HFF-Myc (cell line): ENCODE measurements around the gene PXDC1.
"Not testable (repeated sequence)": the region's sequence is repeated elsewhere in the genome, so short reads cannot be mapped to it uniquely, and the experiment has no call there.

ENCODE experiments used
- DNase-seq: peaks from one replicate; pipeline ENCODE4 v3.0.0-alpha.2; 2011; ENCODE audit warnings: low read depth; ENCODE audit errors: extremely low read depth
- H3K4me3 ChIP-seq: replicated peaks from 2 replicates; pipeline ENCODE4 v1.5.1; 2011; ENCODE audit warnings: low read depth, mild to moderate bottlenecking, control low read depth, low read length
- TF ChIP-seq, protein P1 (sequence below): IDR thresholded peaks from 2 replicates; pipeline ENCODE4 v1.5.1; 2012; ENCODE audit warnings: mild to moderate bottlenecking, low read depth, low read length, control low read depth; ENCODE audit errors: missing control alignments

Gene PXDC1

DNA sequence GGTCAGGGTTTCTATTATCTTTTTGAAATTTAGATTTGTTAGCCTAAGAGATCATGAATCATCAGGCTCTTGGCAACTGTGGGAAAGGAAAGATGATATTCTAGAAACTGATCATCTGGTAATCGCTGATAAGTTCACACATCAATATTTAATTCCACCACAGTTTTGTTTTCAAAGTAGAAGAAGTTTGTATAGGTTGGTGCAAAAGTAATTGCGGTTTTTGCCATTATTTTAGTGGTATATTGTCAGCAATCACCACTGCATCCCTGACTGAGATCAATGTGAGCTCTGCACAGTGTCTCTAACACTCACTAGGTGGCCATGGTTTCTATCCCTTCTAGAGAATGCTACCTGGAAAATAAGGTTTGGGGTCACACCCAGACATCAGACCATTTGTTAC, 17.0 kb upstream of the PXDC1 start:
- no peak overlapping the region for H3K4me3 ChIP-seq
- DNase-seq = no peak
- TF ChIP-seq, protein P1, sequence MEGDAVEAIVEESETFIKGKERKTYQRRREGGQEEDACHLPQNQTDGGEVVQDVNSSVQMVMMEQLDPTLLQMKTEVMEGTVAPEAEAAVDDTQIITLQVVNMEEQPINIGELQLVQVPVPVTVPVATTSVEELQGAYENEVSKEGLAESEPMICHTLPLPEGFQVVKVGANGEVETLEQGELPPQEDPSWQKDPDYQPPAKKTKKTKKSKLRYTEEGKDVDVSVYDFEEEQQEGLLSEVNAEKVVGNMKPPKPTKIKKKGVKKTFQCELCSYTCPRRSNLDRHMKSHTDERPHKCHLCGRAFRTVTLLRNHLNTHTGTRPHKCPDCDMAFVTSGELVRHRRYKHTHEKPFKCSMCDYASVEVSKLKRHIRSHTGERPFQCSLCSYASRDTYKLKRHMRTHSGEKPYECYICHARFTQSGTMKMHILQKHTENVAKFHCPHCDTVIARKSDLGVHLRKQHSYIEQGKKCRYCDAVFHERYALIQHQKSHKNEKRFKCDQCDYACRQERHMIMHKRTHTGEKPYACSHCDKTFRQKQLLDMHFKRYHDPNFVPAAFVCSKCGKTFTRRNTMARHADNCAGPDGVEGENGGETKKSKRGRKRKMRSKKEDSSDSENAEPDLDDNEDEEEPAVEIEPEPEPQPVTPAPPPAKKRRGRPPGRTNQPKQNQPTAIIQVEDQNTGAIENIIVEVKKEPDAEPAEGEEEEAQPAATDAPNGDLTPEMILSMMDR = no peak

DNA sequence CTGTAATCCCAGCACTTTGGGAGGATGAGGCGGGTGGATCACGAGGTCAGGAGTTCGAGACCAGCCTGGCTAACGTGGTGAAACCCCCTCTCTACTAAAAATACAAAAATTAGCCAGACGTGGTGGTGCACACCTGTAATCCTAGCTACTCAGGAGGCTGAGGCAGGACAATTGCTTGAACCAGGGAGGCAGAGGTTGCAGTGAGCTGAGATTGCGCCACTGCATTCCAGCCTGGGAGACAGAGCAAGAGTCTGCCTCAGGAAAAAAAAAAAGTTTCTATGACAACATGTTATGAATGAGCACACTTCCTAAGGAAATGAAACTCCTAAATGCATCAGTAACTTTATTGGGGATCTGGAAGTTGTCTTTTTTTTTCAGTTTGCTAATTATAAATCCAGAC, 16.0 kb upstream of the PXDC1 start:
- DNase-seq, H3K4me3 ChIP-seq: not testable (repeated sequence)

DNA sequence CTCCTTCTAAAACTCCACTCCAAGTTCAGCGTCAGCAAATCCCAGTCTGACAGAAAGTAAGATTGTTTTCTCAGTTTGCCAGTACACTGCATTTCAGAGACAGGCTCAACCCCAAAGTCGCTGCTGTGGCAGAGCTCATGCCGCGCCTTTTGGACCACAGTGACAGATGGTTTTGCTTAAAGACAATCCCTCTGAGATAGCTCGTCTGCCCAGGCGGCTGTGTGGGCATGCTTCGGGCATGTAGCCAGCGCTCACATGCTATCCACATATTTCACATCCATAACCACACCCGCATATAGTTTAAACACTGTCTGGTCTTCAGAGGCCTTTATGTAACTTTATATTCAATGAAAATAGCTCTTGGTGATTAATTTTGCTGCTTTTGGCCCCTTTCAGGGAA, 14.7 kb upstream of the PXDC1 start:
- no peak overlapping the region for H3K4me3 ChIP-seq
- TF ChIP-seq, protein P1 = no peak
- peak; percentile 74 for DNase-seq

DNA sequence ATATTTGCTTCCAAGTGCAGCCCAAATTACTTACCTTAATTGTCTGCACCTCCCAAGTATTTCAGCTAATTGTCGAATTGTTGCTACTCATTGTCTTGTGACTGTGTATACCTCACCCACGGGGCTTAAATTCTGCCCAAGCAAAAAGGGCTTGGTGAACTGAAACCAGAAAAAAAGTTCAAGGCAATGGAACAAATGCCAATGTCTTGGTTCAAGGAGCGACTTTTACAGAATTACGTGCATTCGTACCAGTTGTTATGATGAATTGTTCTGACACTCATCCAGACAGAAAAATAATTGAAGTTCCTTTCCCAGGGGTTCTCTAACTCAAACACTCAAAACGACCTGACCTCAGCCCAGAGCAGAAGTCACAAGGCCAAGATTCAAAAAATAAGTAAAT, 13.9 kb upstream of the PXDC1 start:
- TF ChIP-seq, protein P1 = no peak
- DNase-seq = no peak

DNA sequence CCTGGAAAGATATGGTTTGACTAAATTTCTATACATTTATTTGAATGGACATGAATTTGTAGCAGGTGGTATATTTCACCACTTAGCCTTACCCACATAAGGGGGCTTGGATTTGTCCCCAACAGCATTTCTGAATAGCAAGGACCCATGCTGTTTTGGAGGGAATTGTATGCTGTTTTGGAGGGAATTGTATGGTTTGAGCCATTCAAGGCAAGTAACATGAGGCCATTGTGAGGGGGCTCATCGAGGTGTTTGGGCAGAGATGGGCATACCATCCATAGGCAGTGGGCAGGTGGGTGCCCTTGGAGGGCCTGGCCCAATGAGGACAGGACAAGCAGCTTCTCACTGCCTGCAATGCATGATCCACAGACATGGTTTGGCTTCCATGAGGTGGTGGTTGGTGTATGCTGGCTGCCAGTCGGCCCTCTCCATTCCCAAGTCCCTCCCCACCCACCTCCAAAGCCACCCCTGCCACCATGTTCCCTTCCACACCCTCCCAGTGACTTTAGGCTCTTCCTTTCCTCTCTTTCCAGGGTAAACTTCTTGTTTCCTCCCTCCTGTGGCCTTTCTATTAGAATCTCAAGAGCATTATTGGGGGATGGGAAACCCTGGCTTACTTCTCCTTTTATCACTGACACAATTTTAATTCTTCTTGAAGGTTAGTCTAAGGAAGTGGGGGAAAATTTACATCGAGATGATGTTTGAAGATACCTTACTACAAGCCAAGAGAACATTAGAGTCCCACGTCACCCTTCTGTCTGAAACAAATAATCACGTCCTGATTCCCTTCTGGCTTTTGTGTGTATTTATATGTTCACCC, 13.2 kb upstream of the PXDC1 start:
- no peak for DNase-seq
- TF ChIP-seq, protein P1 = no peak
- no peak overlapping the region for H3K4me3 ChIP-seq

More for the DNA sequence above, 13.9 kb upstream of the PXDC1 start:
- no peak overlapping the region for H3K4me3 ChIP-seq

DNA sequence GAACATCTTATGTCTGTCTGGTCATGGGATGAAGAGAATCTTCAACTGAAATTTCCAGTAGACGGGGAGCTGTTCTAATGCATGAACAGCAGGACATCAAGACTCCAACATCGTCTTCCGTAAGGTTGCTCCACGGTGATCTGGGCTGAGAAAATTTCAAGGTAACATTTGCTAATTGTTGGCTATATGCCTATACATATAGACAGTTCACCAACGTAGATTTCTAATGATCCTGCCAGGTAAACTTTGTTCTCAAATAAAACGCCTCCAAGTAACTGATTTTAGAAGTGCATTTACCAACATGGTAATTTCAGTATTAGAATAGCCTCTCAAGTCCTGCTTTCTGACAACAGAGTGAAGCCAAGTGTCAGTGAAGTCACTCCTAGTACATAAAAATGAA, 11.3 kb upstream of the PXDC1 start:
- no peak for DNase-seq
- TF ChIP-seq, protein P1 = no peak

DNA sequence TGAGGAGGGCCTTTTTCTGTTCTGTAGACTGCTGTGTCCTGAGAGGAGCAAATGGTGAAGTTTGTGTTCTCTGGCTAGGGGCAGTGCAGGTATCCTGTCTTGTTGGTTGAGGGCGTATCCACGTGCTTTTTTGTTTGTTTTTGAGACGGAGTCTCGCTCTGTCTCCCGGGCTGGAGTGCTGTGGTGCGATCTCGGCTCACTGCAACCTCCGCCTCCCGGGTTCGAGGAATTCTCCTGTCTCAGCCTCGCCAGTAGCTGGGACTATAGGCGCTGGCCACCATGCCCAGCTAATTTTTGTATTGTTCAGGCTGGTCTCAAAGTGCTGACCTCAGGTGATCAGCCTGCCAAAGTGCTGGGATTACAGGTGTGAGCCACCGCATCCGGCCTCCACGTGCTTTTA, 10.8 kb upstream of the PXDC1 start:
- no peak for DNase-seq
- H3K4me3 ChIP-seq = no peak overlapping the region
- TF ChIP-seq, protein P1 = no peak

More for the DNA sequence above, 11.3 kb upstream of the PXDC1 start:
- H3K4me3 ChIP-seq = no peak overlapping the region
